GM18873 (cell line): Measurements from ENCODE around the gene CHAF1B.

Experiments used
- ATAC-seq: cut with Tn5 transposase; IDR thresholded peaks from one replicate; pipeline ENCODE4 v1.9.1; 2021; ENCODE audit warnings: mild to moderate bottlenecking, moderate library complexity, moderate number of reproducible peaks; ENCODE audit not compliant: unreplicated experiment, low FRiP score

Gene CHAF1B

GRCh38 chr21:36459098-36459497 lies 73.9 kb downstream of the CHAF1B start:
- ATAC-seq: no peak

GRCh38 chr21:36460866-36461265 lies 75.7 kb downstream of the CHAF1B start:
- ATAC-seq: no peak

DNA sequence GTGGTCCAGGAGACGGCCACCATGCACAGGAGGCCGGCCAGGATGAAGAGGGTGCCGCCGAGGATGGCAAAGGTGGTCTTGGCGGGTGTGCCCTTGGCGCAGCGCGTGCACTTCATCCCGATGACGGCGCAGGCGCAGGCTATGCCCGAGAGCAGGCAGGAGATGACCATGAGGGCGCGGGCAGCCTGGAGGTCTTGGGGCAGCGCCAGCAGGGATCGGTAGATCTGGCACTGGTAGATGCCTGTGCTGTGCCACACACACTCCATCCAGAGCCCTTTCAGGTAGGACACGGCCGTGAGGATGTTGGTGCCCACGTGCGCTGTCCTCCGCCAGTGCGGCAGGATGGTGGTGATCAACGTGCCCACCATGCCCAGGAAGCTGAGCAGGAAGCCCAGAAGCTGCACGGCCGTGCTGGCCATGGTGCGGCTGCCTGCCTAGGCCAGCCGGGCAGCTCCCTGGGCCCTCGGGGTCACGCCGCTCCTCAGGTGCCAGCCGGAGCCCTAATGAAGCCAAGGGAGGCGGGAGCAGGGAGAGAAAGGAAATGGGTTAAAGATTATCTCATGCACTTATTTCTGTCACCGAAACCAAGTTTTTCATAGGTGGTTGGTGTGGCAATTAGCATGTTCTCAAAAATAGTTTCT lies 76.2 kb downstream of the CHAF1B start:
- no peak for ATAC-seq

GRCh38 chr21:36461918-36462486 lies 76.8 kb downstream of the CHAF1B start:
- ATAC-seq: no peak

GRCh38 chr21:36463204-36463603 lies 78.0 kb downstream of the CHAF1B start:
- no peak for ATAC-seq

- ATAC-seq: no peak
Observed at GRCh38 chr21:36463991-36464390, 78.8 kb downstream of the CHAF1B start.

GRCh38 chr21:36464590-36464989 lies 79.4 kb downstream of the CHAF1B start:
- no peak for ATAC-seq

DNA sequence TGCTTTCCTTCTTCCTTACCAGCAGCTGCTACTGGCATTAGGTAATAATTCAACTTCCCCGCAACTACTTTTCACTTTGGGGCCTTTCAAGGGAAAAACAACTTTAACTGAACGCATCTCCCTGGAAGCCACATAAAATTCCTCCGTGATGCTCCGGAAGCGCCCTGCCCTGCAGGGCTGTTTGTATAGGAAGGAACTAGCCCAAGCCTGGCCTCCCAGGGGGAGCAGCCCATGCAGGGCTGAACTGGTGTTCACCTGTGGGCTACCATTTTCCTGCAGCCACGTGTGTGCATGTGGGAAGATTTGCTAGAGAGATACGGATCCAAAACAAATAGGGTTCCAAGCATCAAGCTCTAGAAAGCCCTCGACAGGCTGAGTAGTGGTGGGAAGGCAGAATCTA lies 80.3 kb downstream of the CHAF1B start:
- ATAC-seq: no peak

GRCh38 chr21:36466061-36466511 lies 80.9 kb downstream of the CHAF1B start:
- no peak for ATAC-seq
